HepG2 (cell line): ENCODE measurements around the gene LTB4R. TPM values are rescaled to one million over a fixed set of nuclear protein-coding genes. Genes with fewer than 3 reads are reported as not detected.
A peak's percentile ranks its signal among the peaks of the same experiment; 100 is the strongest.

Source experiments
- ATF5 ChIP-seq: sonication (generic); formaldehyde crosslinking; IDR thresholded peaks from 2 replicates; pipeline ENCODE4 v1.4.0; 2020; ENCODE audit warnings: mild to moderate bottlenecking, low read depth, missing genetic modification reagents
- CENPBD1 ChIP-seq: sonication (generic); formaldehyde crosslinking; IDR thresholded peaks from 2 replicates; pipeline ENCODE4 v1.8.0; 2022; ENCODE audit warnings: missing genetic modification reagents, low read depth, mild to moderate bottlenecking, borderline replicate concordance
- GATA4 ChIP-seq: sonication (generic); IDR thresholded peaks from 2 replicates; pipeline ENCODE4 v1.6.1; 2016; ENCODE audit warnings: antibody characterized with exemption, low read depth, borderline replicate concordance
- KDM1A ChIP-seq: IDR thresholded peaks from 2 replicates; pipeline ENCODE4 v1.6.1; 2016; ENCODE audit warnings: missing compliant biosample characterization
- KLF12 ChIP-seq: sonication (generic); formaldehyde crosslinking; IDR thresholded peaks from 2 replicates; pipeline ENCODE4 v1.4.0; 2020; ENCODE audit warnings: missing genetic modification reagents, borderline replicate concordance
- MAZ ChIP-seq, 2 experiments: sonication (generic) in 1 of 2; formaldehyde crosslinking in 1 of 2; IDR thresholded peaks; 2 replicates each; pipeline versions ENCODE4 v1.5.0 to v1.6.1; 2012 to 2020; ENCODE audit warnings: low read depth in 2 of 2, mild to moderate bottlenecking in 2 of 2, borderline replicate concordance in 1 of 2, improper control_type of control experiment in 1 of 2, low read length in 1 of 2, missing genetic modification reagents in 1 of 2, moderate library complexity in 1 of 2
- MTF1 ChIP-seq: sonication (generic); formaldehyde crosslinking; IDR thresholded peaks from 2 replicates; pipeline ENCODE4 v1.5.0; 2020; ENCODE audit warnings: missing genetic modification reagents
- PAXIP1 ChIP-seq: sonication (generic); formaldehyde crosslinking; conservative IDR thresholded peaks from 2 replicates; pipeline ENCODE4 v1.4.0; 2020; ENCODE audit warnings: mild to moderate bottlenecking, missing genetic modification reagents, moderate library complexity
- STAG1 ChIP-seq: sonication (generic); formaldehyde crosslinking; IDR thresholded peaks from 2 replicates; pipeline ENCODE4 v1.4.0; 2020; ENCODE audit warnings: missing genetic modification reagents
- SUZ12 ChIP-seq: fragments of 150-350 bp; IDR thresholded peaks from 2 replicates; pipeline ENCODE4 v1.6.1; 2014; ENCODE audit warnings: low read depth, low read length
- TFDP2 ChIP-seq: sonication (generic); formaldehyde crosslinking; IDR thresholded peaks from 2 replicates; pipeline ENCODE4 v1.4.0; 2020; ENCODE audit warnings: missing genetic modification reagents
- TOE1 ChIP-seq: sonication (generic); formaldehyde crosslinking; IDR thresholded peaks from 2 replicates; pipeline ENCODE4 v1.4.0; 2020; ENCODE audit warnings: mild to moderate bottlenecking, missing genetic modification reagents
- ZBTB2 ChIP-seq: sonication (generic); formaldehyde crosslinking; IDR thresholded peaks from 2 replicates; pipeline ENCODE4 v1.8.0; 2022; ENCODE audit warnings: low read depth, missing genetic modification reagents
- ZNF333 ChIP-seq: sonication (generic); formaldehyde crosslinking; IDR thresholded peaks from 2 replicates; pipeline ENCODE4 v1.4.0; 2020; ENCODE audit warnings: mild to moderate bottlenecking, missing genetic modification reagents, borderline replicate concordance
- ZNF367 ChIP-seq: sonication (generic); formaldehyde crosslinking; IDR thresholded peaks from 2 replicates; pipeline ENCODE4 v1.4.0; 2020; ENCODE audit warnings: missing genetic modification reagents, borderline replicate concordance
- ZNF572 ChIP-seq: sonication (generic); formaldehyde crosslinking; IDR thresholded peaks from 2 replicates; pipeline ENCODE4 v1.5.1; 2020; ENCODE audit warnings: mild to moderate bottlenecking, missing genetic modification reagents
- ZNF652 ChIP-seq: IDR thresholded peaks from 2 replicates; pipeline ENCODE4 v1.6.1; 2016; ENCODE audit warnings: low read depth, borderline replicate concordance
- ZNF816 ChIP-seq: sonication (generic); formaldehyde crosslinking; IDR thresholded peaks from 2 replicates; pipeline ENCODE4 v1.8.0; 2022; ENCODE audit warnings: missing genetic modification reagents, mild to moderate bottlenecking, borderline replicate concordance
- ZSCAN31 ChIP-seq: sonication (generic); formaldehyde crosslinking; IDR thresholded peaks from 2 replicates; pipeline ENCODE4 v1.5.0; 2020; ENCODE audit warnings: low read depth, mild to moderate bottlenecking, missing genetic modification reagents
- polyA plus RNA-seq, 8 experiments: library from polyadenylated mRNA; depleted of rRNA in 3 of 8; stranded (reverse) in 7 of 8; unstranded in 1 of 8; fragments of >200 nt; fragmentation: Illumina TruSeq in 4 of 8; extraction: Trizol in 4 of 8; gene quantifications; 2 replicates each; pipeline versions ENCODE4 v1.2.1 to v1.2.3, GENCODE V29; 2011 to 2016; ENCODE audit warnings: low read depth in 4 of 8, missing spikeins in 1 of 8, mixed read lengths in 1 of 8; ENCODE audit not compliant: insufficient read depth in 1 of 8
- total RNA-seq, 5 experiments: library from RNA; depleted of rRNA; stranded (reverse); fragments of >200 nt; fragmentation: Illumina TruSeq; extraction: Trizol; gene quantifications; 2 replicates each; pipeline ENCODE4 v1.2.3, GENCODE V29; 2016; ENCODE audit warnings: low read depth in 1 of 5

Gene LTB4R
- total and polyA plus RNA-seq, 2 of the 13 experiments (the other 11 are each of a cell fraction or from before 2014, with no cell fraction given) = 3.2 to 8.2 TPM

GRCh38 chr14:24365600-24366412 is 54.5 kb downstream of the LTB4R start (continued):
- TF ChIP-seq SUZ12 = no peak
- TF ChIP-seq GATA4 = no peak
- peak; percentile 96 for TF ChIP-seq ZNF572
- TF ChIP-seq ZNF652 (CRISPR knock-in tag) = peak; percentile 76
- peak; percentile 82; the same call in 1 of the 2 replicates for TF ChIP-seq KLF12
- peak; percentile 85 for TF ChIP-seq TOE1
- TF ChIP-seq ZNF367 (CRISPR knock-in tag) = no peak
- peak; percentile 34; the same call in 1 of the 2 replicates for TF ChIP-seq KDM1A (CRISPR knock-in tag)
- TF ChIP-seq ZBTB2 (CRISPR knock-in tag) = no peak
- TF ChIP-seq TFDP2 (CRISPR knock-in tag) = peak; percentile 66; the same call in 1 of the 2 replicates
- TF ChIP-seq STAG1 (CRISPR knock-in tag) = peak; percentile 97
- peak; percentile 69; the same call in 1 of the 2 replicates for TF ChIP-seq ZSCAN31 (CRISPR knock-in tag)
- peak; percentile 67 for TF ChIP-seq PAXIP1 (CRISPR knock-in tag)
- no peak for TF ChIP-seq MTF1
- peak; percentile 92 for TF ChIP-seq MAZ (IDR thresholded peaks at IDR 0.05; ENCODE audit: borderline replicate concordance, low read depth, low read length)
- peak; percentile 69; the same call in 1 of the 2 replicates for TF ChIP-seq MAZ (CRISPR knock-in tag; IDR thresholded peaks at IDR 0.05; ENCODE audit: low read depth)
- TF ChIP-seq ATF5 (CRISPR knock-in tag) = no peak
- no peak for TF ChIP-seq CENPBD1 (CRISPR knock-in tag)
- peak; percentile 97 for TF ChIP-seq ZNF333 (CRISPR knock-in tag)
- TF ChIP-seq ZNF816 (CRISPR knock-in tag) = no peak; the same call in 1 of the 2 replicates
